ENCODE results near the gene CDH4.

The CDH4 gene

GRCh38 chr20:61828891-61829290, 576.8 kb downstream of the CDH4 start:
- no peak overlapping the region for H3K4me3 ChIP-seq (replicated peaks; ENCODE audit: low read depth, low read length)
- no peak for TF ChIP-seq CTCF (IDR thresholded peaks at IDR 0.05; ENCODE audit: low read length, missing control alignments)
- DNase-seq (ENCODE audit: low read depth): no peak

GRCh38 chr20:61829526-61829925, 577.5 kb downstream of the CDH4 start:
- no peak overlapping the region for H3K4me3 ChIP-seq (replicated peaks; ENCODE audit: low read depth, low read length)
- TF ChIP-seq CTCF (IDR thresholded peaks at IDR 0.05; ENCODE audit: low read length, missing control alignments): no peak
- no peak for DNase-seq (ENCODE audit: low read depth)

- no peak overlapping the region for H3K4me3 ChIP-seq (replicated peaks; ENCODE audit: low read depth, low read length)
- TF ChIP-seq CTCF (IDR thresholded peaks at IDR 0.05; ENCODE audit: low read length, missing control alignments): no peak
- no peak for DNase-seq (ENCODE audit: low read depth)
These were observed 578.3 kb downstream of the CDH4 start for GRCh38 chr20:61830241-61830930.

- TF ChIP-seq CTCF (IDR thresholded peaks at IDR 0.05; ENCODE audit: low read length, missing control alignments): no peak
- no peak for DNase-seq (ENCODE audit: low read depth)
- H3K4me3 ChIP-seq (replicated peaks; ENCODE audit: low read depth, low read length): no peak overlapping the region
These were observed 578.9 kb downstream of the CDH4 start for GRCh38 chr20:61830991-61831390.

- DNase-seq (ENCODE audit: low read depth): no peak
- H3K4me3 ChIP-seq (replicated peaks; ENCODE audit: low read depth, low read length): no peak overlapping the region
- no peak for TF ChIP-seq CTCF (IDR thresholded peaks at IDR 0.05; ENCODE audit: low read length, missing control alignments)
These were observed 580.1 kb downstream of the CDH4 start for GRCh38 chr20:61832181-61832580.

- no peak for DNase-seq (ENCODE audit: low read depth)
- no peak for TF ChIP-seq CTCF (IDR thresholded peaks at IDR 0.05; ENCODE audit: low read length, missing control alignments)
- H3K4me3 ChIP-seq (replicated peaks; ENCODE audit: low read depth, low read length): no peak overlapping the region
These were observed 581.9 kb downstream of the CDH4 start for GRCh38 chr20:61833807-61834610.
